ENCODE data around the gene RPLP1. TPM values are rescaled to one million over a fixed set of nuclear protein-coding genes. Genes with fewer than 3 reads are reported as not detected.

The RPLP1 gene
- polyA plus RNA-seq, 1 donor (not counting 4 experiments of a cell fraction or from before 2014, with no cell fraction given): 755 TPM

DNA sequence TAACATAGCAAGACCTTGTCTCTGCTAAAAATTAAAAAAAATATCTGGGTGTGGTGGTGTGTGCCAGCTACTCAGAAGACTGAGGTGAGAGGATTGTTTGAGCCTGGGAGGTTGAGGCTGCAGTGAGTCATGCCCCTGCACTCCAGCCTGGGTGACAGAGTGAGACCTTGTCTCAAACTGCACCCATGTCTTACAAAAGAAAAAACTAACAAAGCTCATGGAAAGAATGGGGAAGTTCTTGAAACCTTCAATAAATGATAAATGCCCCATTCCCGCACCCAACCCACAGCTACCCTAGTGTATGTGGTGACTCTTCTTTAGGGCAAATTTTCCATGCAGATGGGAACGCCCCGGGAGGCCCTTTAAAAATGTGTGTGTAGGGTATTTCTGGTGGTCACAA is 28.3 kb downstream of the RPLP1 start:
- no peak for DNase-seq (ENCODE audit: low read depth, low spot score)
- H3K27ac ChIP-seq (ENCODE audit: control insufficient read depth, insufficient read depth, low read length): no peak overlapping the region
- H3K4me1 ChIP-seq (ENCODE audit: control insufficient read depth, extremely low read depth, insufficient read depth, low read length): no peaks in the 10 kb centered on the region
- no peak overlapping the region for H3K4me3 ChIP-seq (ENCODE audit: control insufficient read depth in 2 of 3, extremely low read depth in 1 of 3, insufficient read depth in 2 of 3, low read depth in 1 of 3, low read length in 3 of 3)
- H2AFZ ChIP-seq (ENCODE audit: control insufficient read depth, low read length): no peak overlapping the region
- H3K79me2 ChIP-seq (ENCODE audit: control insufficient read depth, insufficient read depth, low read length): no peaks in the 10 kb centered on the region
- no peak for TF ChIP-seq EZH2 (IDR thresholded peaks at IDR 0.05; ENCODE audit: low read length)
- TF ChIP-seq, protein P1, sequence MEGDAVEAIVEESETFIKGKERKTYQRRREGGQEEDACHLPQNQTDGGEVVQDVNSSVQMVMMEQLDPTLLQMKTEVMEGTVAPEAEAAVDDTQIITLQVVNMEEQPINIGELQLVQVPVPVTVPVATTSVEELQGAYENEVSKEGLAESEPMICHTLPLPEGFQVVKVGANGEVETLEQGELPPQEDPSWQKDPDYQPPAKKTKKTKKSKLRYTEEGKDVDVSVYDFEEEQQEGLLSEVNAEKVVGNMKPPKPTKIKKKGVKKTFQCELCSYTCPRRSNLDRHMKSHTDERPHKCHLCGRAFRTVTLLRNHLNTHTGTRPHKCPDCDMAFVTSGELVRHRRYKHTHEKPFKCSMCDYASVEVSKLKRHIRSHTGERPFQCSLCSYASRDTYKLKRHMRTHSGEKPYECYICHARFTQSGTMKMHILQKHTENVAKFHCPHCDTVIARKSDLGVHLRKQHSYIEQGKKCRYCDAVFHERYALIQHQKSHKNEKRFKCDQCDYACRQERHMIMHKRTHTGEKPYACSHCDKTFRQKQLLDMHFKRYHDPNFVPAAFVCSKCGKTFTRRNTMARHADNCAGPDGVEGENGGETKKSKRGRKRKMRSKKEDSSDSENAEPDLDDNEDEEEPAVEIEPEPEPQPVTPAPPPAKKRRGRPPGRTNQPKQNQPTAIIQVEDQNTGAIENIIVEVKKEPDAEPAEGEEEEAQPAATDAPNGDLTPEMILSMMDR (optimal IDR thresholded peaks at IDR 0.05 in 1 of 3, IDR thresholded peaks at IDR 0.05 in 1 of 3, conservative IDR thresholded peaks at IDR 0.05 in 1 of 3; ENCODE audit: extremely low read depth in 1 of 3, insufficient read depth in 2 of 3, low read length in 3 of 3): no peak
- peaks cover 12% of the 10 kb centered on the region for H3K27me3 ChIP-seq (ENCODE audit: control insufficient read depth, extremely low read depth, insufficient read depth, low read length)
- no peak for FAIRE-seq
- H3K9me1 ChIP-seq (ENCODE audit: control insufficient read depth, extremely low read depth, insufficient read depth, low read length): no peaks in the 10 kb centered on the region
- dilution Hi-C loops (cut with MboI; ENCODE audit: extremely low pct_ligation_motif_present, low sequenced_read_pairs): no loop called here
- no peaks in the 10 kb centered on the region for H4K20me1 ChIP-seq (ENCODE audit: control insufficient read depth, extremely low read depth, insufficient read depth, low read length)
- no peak overlapping the region for H3K9ac ChIP-seq (ENCODE audit: control insufficient read depth, extremely low read depth, insufficient read depth, low read length)
- no peaks in the 10 kb centered on the region for H3K9me3 ChIP-seq (ENCODE audit: control insufficient read depth, low read depth, low read length)
- no peaks in the 10 kb centered on the region for H3K36me3 ChIP-seq (ENCODE audit: control insufficient read depth in 2 of 2, extremely low read depth in 1 of 2, insufficient read depth in 2 of 2, low read length in 2 of 2)
- H3K4me2 ChIP-seq (ENCODE audit: control insufficient read depth, extremely low read depth, insufficient read depth, low read depth, low read length): no peak overlapping the region

- H3K27ac ChIP-seq (ENCODE audit: control insufficient read depth, insufficient read depth, low read length): no peak overlapping the region
- H3K9me3 ChIP-seq (ENCODE audit: control insufficient read depth, low read depth, low read length): no peaks in the 10 kb centered on the region
- no peak for DNase-seq (ENCODE audit: low read depth, low spot score)
- no peak for FAIRE-seq
- H2AFZ ChIP-seq (ENCODE audit: control insufficient read depth, low read length): no peak overlapping the region
- peaks cover 12% of the 10 kb centered on the region for H3K27me3 ChIP-seq (ENCODE audit: control insufficient read depth, extremely low read depth, insufficient read depth, low read length)
- H3K4me3 ChIP-seq (ENCODE audit: control insufficient read depth in 2 of 3, extremely low read depth in 1 of 3, insufficient read depth in 2 of 3, low read depth in 1 of 3, low read length in 3 of 3): no peak overlapping the region
- H3K79me2 ChIP-seq (ENCODE audit: control insufficient read depth, insufficient read depth, low read length): no peaks in the 10 kb centered on the region
- no peaks in the 10 kb centered on the region for H4K20me1 ChIP-seq (ENCODE audit: control insufficient read depth, extremely low read depth, insufficient read depth, low read length)
- no peak overlapping the region for H3K9ac ChIP-seq (ENCODE audit: control insufficient read depth, extremely low read depth, insufficient read depth, low read length)
- H3K9me1 ChIP-seq (ENCODE audit: control insufficient read depth, extremely low read depth, insufficient read depth, low read length): no peaks in the 10 kb centered on the region
- no peaks in the 10 kb centered on the region for H3K4me1 ChIP-seq (ENCODE audit: control insufficient read depth, extremely low read depth, insufficient read depth, low read length)
- dilution Hi-C loops (cut with MboI; ENCODE audit: extremely low pct_ligation_motif_present, low sequenced_read_pairs): no loop called here
- H3K4me2 ChIP-seq (ENCODE audit: control insufficient read depth, extremely low read depth, insufficient read depth, low read depth, low read length): no peak overlapping the region
- H3K36me3 ChIP-seq (ENCODE audit: control insufficient read depth in 2 of 2, extremely low read depth in 1 of 2, insufficient read depth in 2 of 2, low read length in 2 of 2): no peaks in the 10 kb centered on the region
- TF ChIP-seq, protein P1 (optimal IDR thresholded peaks at IDR 0.05 in 1 of 3, IDR thresholded peaks at IDR 0.05 in 1 of 3, conservative IDR thresholded peaks at IDR 0.05 in 1 of 3; ENCODE audit: extremely low read depth in 1 of 3, insufficient read depth in 2 of 3, low read length in 3 of 3): no peak
- TF ChIP-seq EZH2 (IDR thresholded peaks at IDR 0.05; ENCODE audit: low read length): no peak
Measured at GRCh38 chr15:69482686-69483256, 30.2 kb downstream of the RPLP1 start.
